SK-N-SH treated with all-trans-retinoic acid at 6 μM for 48 hours (cell line): ENCODE results near the gene ALPP.

Experiments
- ATAC-seq: fragments of 200-7000 bp; cut with Tn5 transposase; 3 replicates; pipeline ENCODE4 v1.9.1; 2020; ENCODE audit warnings: mild to moderate bottlenecking, moderate library complexity
- ARNTL ChIP-seq: fragments of 450-650 bp; formaldehyde crosslinking; IDR thresholded peaks from 2 replicates; pipeline ENCODE4 v1.5.0; 2020; ENCODE audit warnings: low read depth, mild to moderate bottlenecking, moderate library complexity, borderline replicate concordance
- BACH2 ChIP-seq: fragments of 250-450 bp; sonication (Bioruptor Pico); IDR thresholded peaks from 2 replicates; pipeline ENCODE4 v1.9.0; 2021; ENCODE audit warnings: mild to moderate bottlenecking, borderline replicate concordance
- CSDC2 ChIP-seq: fragments of 250-450 bp; sonication (Bioruptor Pico); IDR thresholded peaks from 2 replicates; pipeline ENCODE4 v1.5.0; 2020; ENCODE audit warnings: mild to moderate bottlenecking, moderate library complexity
- ESRRG ChIP-seq: fragments of 250-450 bp; sonication (Bioruptor Pico); IDR thresholded peaks from 2 replicates; pipeline ENCODE4 v1.6.1; 2021; ENCODE audit warnings: mild to moderate bottlenecking
- GLIS3 ChIP-seq: fragments of 250-450 bp; sonication (Bioruptor Pico); IDR thresholded peaks from 2 replicates; pipeline ENCODE4 v1.5.0; 2020; ENCODE audit warnings: mild to moderate bottlenecking, moderate library complexity
- ISL1 ChIP-seq: fragments of 250-450 bp; sonication (Bioruptor Pico); IDR thresholded peaks from 2 replicates; pipeline ENCODE4 v2.1.2; 2022; ENCODE audit warnings: mild to moderate bottlenecking, moderate library complexity
- OSR1 ChIP-seq: fragments of 250-450 bp; sonication (Bioruptor Pico); IDR thresholded peaks from 2 replicates; pipeline ENCODE4 v1.8.0; 2022; ENCODE audit warnings: moderate library complexity, mild to moderate bottlenecking, inconsistent platforms
- PATZ1 ChIP-seq: fragments of 250-450 bp; sonication (Bioruptor Pico); IDR thresholded peaks from 2 replicates; pipeline ENCODE4 v1.8.0; 2020; ENCODE audit warnings: mild to moderate bottlenecking, moderate library complexity, borderline replicate concordance
- POU6F1 ChIP-seq: fragments of 250-450 bp; sonication (Bioruptor Pico); IDR thresholded peaks from 2 replicates; pipeline ENCODE4 v1.8.0; 2021; ENCODE audit warnings: low read depth, mild to moderate bottlenecking, moderate library complexity, borderline replicate concordance
- PPARA ChIP-seq: fragments of 250-450 bp; sonication (Bioruptor Pico); IDR thresholded peaks from 2 replicates; pipeline ENCODE4 v1.5.0; 2020; ENCODE audit warnings: mild to moderate bottlenecking, borderline replicate concordance
- TCF4 ChIP-seq: fragments of 250-450 bp; sonication (Bioruptor Pico); IDR thresholded peaks from 2 replicates; pipeline ENCODE4 v1.8.0; 2021; ENCODE audit warnings: mild to moderate bottlenecking, moderate library complexity, borderline replicate concordance
- TOX ChIP-seq: fragments of 250-450 bp; sonication (Bioruptor Pico); IDR thresholded peaks from 2 replicates; pipeline ENCODE4 v1.8.0; 2021; ENCODE audit warnings: mild to moderate bottlenecking, moderate library complexity, borderline replicate concordance
- TSHZ2 ChIP-seq: fragments of 250-450 bp; sonication (Bioruptor Pico); IDR thresholded peaks from 2 replicates; pipeline ENCODE4 v1.5.0; 2020; ENCODE audit warnings: mild to moderate bottlenecking, moderate library complexity
- ZC3H10 ChIP-seq: fragments of 250-450 bp; sonication (Bioruptor Pico); IDR thresholded peaks from 2 replicates; pipeline ENCODE4 v1.5.1; 2021; ENCODE audit warnings: mild to moderate bottlenecking, moderate library complexity
- ZFP3 ChIP-seq: fragments of 250-450 bp; sonication (Bioruptor Pico); IDR thresholded peaks from 2 replicates; pipeline ENCODE4 v1.5.0; 2020; ENCODE audit warnings: mild to moderate bottlenecking, moderate library complexity
- ZFP30 ChIP-seq: fragments of 450-650 bp; formaldehyde crosslinking; IDR thresholded peaks from 2 replicates; pipeline ENCODE4 v1.5.0; 2022; ENCODE audit warnings: mild to moderate bottlenecking, moderate library complexity
- ZNF565 ChIP-seq: fragments of 450-650 bp; formaldehyde crosslinking; conservative IDR thresholded peaks from 2 replicates; pipeline ENCODE4 v1.5.0; 2020; ENCODE audit warnings: low read depth, mild to moderate bottlenecking, moderate library complexity
- ZNF70 ChIP-seq: fragments of 450-650 bp; formaldehyde crosslinking; IDR thresholded peaks from 2 replicates; pipeline ENCODE4 v1.5.0; 2020; ENCODE audit warnings: mild to moderate bottlenecking, moderate library complexity
- ZNF8 ChIP-seq: fragments of 450-650 bp; formaldehyde crosslinking; IDR thresholded peaks from 2 replicates; pipeline ENCODE4 v1.5.0; 2020; ENCODE audit warnings: mild to moderate bottlenecking, moderate library complexity
- TF ChIP-seq, protein P1 (sequence below): fragments of 250-450 bp; sonication (Bioruptor Pico); IDR thresholded peaks from 2 replicates; pipeline ENCODE4 v1.5.1; 2020; ENCODE audit warnings: low read depth, mild to moderate bottlenecking, moderate library complexity
- TF ChIP-seq, protein P2 (sequence below): fragments of 250-450 bp; sonication (Bioruptor Pico); IDR thresholded peaks from 2 replicates; pipeline ENCODE4 v1.5.1; 2021; ENCODE audit warnings: mild to moderate bottlenecking, moderate library complexity

The ALPP gene

GRCh38 chr2:232352511-232353091, 25.9 kb upstream of the ALPP start:
- no peak for ATAC-seq
- no peak for TF ChIP-seq ZFP30 (CRISPR knock-in tag)

DNA sequence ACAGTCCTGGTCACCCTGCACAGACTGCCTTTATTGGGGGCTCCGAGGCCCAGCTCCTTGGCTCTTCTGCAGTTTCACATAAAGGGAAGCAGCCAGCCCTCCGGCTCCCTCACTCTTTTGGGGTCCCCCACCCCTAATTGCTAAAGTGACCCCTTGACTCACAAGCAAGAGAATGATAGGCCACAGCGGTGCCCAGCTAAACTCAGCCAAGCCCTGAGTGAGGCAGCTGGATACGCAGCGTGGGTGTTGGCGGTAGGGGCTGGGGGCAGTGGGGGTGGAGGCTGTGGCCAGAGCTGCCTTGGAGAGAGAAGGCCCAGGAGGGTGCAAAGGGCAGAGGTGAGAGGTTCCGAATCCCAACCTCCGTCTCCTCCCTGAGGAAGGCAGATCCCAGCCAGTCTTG, 25.5 kb upstream of the ALPP start:
- TF ChIP-seq GLIS3: no peak
- no peak for TF ChIP-seq TSHZ2
- no peak for TF ChIP-seq BACH2 (CRISPR knock-in tag)
- no peak for TF ChIP-seq POU6F1
- no peak for TF ChIP-seq ARNTL (CRISPR knock-in tag)
- no peak for TF ChIP-seq ZNF565 (CRISPR knock-in tag)
- TF ChIP-seq PPARA (CRISPR knock-in tag): no peak
- TF ChIP-seq ISL1 (CRISPR knock-in tag): no peak
- ATAC-seq: no peak

DNA sequence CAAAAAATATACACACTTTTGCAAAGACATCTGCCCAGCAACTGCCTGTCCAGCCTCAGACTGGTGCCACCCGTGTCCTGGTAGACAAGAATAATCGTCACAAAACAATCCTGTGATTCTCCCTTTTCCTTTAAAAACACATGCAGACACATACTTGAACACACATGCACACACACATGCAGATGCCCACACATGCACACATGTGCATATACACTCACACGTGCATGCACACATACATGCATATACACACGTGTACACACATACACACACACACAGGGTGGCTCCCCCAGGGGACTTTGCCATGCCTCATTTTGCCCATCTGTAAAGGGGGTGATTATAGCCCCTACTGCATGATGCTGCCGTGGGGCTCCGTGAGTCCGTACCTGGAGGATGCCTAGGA, 24.9 kb upstream of the ALPP start:
- ATAC-seq: no peak
- TF ChIP-seq POU6F1 (no peak), ARNTL (CRISPR knock-in tag) (no peak), ZNF8 (CRISPR knock-in tag) (no peak), ZNF565 (CRISPR knock-in tag) (no peak), ZC3H10 (CRISPR knock-in tag) (no peak), ESRRG (CRISPR knock-in tag) (no peak), ZFP30 (CRISPR knock-in tag) (no peak), OSR1 (CRISPR knock-in tag) (no peak), BACH2 (CRISPR knock-in tag) (no peak), PPARA (CRISPR knock-in tag) (no peak), CSDC2 (no peak), ISL1 (CRISPR knock-in tag) (no peak), TCF4 (CRISPR knock-in tag) (no peak), PATZ1 (CRISPR knock-in tag) (no peak), TOX (CRISPR knock-in tag) (no peak), GLIS3 (no peak), ZFP3 (no peak), ZNF70 (CRISPR knock-in tag) (no peak)
- TF ChIP-seq, protein P1, sequence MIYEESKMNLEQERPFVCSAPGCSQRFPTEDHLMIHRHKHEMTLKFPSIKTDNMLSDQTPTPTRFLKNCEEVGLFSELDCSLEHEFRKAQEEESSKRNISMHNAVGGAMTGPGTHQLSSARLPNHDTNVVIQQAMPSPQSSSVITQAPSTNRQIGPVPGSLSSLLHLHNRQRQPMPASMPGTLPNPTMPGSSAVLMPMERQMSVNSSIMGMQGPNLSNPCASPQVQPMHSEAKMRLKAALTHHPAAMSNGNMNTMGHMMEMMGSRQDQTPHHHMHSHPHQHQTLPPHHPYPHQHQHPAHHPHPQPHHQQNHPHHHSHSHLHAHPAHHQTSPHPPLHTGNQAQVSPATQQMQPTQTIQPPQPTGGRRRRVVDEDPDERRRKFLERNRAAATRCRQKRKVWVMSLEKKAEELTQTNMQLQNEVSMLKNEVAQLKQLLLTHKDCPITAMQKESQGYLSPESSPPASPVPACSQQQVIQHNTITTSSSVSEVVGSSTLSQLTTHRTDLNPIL (CRISPR knock-in tag): no peak
- TF ChIP-seq, protein P2, sequence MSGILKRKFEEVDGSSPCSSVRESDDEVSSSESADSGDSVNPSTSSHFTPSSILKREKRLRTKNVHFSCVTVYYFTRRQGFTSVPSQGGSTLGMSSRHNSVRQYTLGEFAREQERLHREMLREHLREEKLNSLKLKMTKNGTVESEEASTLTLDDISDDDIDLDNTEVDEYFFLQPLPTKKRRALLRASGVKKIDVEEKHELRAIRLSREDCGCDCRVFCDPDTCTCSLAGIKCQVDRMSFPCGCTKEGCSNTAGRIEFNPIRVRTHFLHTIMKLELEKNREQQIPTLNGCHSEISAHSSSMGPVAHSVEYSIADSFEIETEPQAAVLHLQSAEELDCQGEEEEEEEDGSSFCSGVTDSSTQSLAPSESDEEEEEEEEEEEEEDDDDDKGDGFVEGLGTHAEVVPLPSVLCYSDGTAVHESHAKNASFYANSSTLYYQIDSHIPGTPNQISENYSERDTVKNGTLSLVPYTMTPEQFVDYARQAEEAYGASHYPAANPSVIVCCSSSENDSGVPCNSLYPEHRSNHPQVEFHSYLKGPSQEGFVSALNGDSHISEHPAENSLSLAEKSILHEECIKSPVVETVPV (CRISPR knock-in tag): no peak
